Right renal pelvis (tissue), 4 donors: ENCODE data around the gene ACSF3. TPM values are rescaled to one million over a fixed set of nuclear protein-coding genes. Genes with fewer than 3 reads are reported as not detected.

Source experiments
- DNase-seq, 4 donors: peaks; one replicate each; pipeline ENCODE4 v3.0.0-alpha.2; 2013; ENCODE audit warnings: low read depth in 4 of 4, low spot score in 3 of 4, missing footprints in 1 of 4
- polyA plus RNA-seq, 4 donors: library from polyadenylated mRNA; unstranded; fragments of 120-200 nt; gene quantifications; one replicate each; pipeline ENCODE4 v1.2.1, GENCODE V29; 2013; ENCODE audit not compliant: insufficient read length in 4 of 4

The ACSF3 gene
- polyA plus RNA-seq, 4 donors, result 30.4 to 35.7 (median 31.4) TPM

GRCh38 chr16:89140981-89141883 lies 47.6 kb downstream of the ACSF3 start:
- no peak for DNase-seq

GRCh38 chr16:89141884-89142267 lies 48.2 kb downstream of the ACSF3 start:
- DNase-seq, result no peak

- no peak for DNase-seq
Observed at GRCh38 chr16:89142474-89143195, 49.0 kb downstream of the ACSF3 start.

- no peak for DNase-seq
Observed at GRCh38 chr16:89143201-89143741, 49.6 kb downstream of the ACSF3 start.

- no peak for DNase-seq
Observed at GRCh38 chr16:89143911-89144675, 50.4 kb downstream of the ACSF3 start.

GRCh38 chr16:89144681-89145080 lies 51.0 kb downstream of the ACSF3 start:
- DNase-seq, result no peak

- no peak for DNase-seq
Observed at GRCh38 chr16:89145406-89146161, 51.9 kb downstream of the ACSF3 start.

GRCh38 chr16:89146211-89147005 lies 52.8 kb downstream of the ACSF3 start:
- no peak for DNase-seq

- DNase-seq, result no peak
Observed at GRCh38 chr16:89147085-89147817, 53.6 kb downstream of the ACSF3 start.

GRCh38 chr16:89149386-89149785 lies 55.7 kb downstream of the ACSF3 start:
- no peak for DNase-seq

GRCh38 chr16:89150090-89150835 lies 56.6 kb downstream of the ACSF3 start:
- DNase-seq, result no peak

GRCh38 chr16:89150981-89151380 lies 57.3 kb downstream of the ACSF3 start:
- DNase-seq, result no peak

GRCh38 chr16:89152831-89153700 lies 59.4 kb downstream of the ACSF3 start:
- no peak for DNase-seq

- no peak for DNase-seq
Observed at GRCh38 chr16:89153848-89154271, 60.2 kb downstream of the ACSF3 start.

- no peak for DNase-seq
Observed at GRCh38 chr16:89154390-89155183, 60.9 kb downstream of the ACSF3 start.

GRCh38 chr16:89155184-89155679 lies 61.6 kb downstream of the ACSF3 start:
- DNase-seq, result no peak
